B cell (primary cell): Measurements from ENCODE around the gene INSIG1. TPM values are rescaled to one million over a fixed set of nuclear protein-coding genes. Genes with fewer than 3 reads are reported as not detected.

Experiments used
- ATAC-seq: fragments of 200-7000 bp; cut with Tn5 transposase; one replicate; pipeline ENCODE4 v1.10.0; 2021; ENCODE audit warnings: low read depth, mild to moderate bottlenecking, moderate number of reproducible peaks, moderate library complexity
- CTCF ChIA-PET: fragments of 350-600 bp; sonication (Branson Sonifier 250); formaldehyde crosslinking; loops from one replicate; lab custom pipeline; 2021; ENCODE audit warnings: antibody characterized with exemption, inconsistent platforms; lab: Charles Lee
- POLR2A ChIA-PET: fragments of 350-600 bp; sonication (Branson Sonifier 250); formaldehyde crosslinking; loops from one replicate; lab custom pipeline; 2021; ENCODE audit warnings: antibody characterized with exemption; lab: Charles Lee
- DNase-seq: peaks from one replicate; pipeline ENCODE4 v3.0.0; 2013
- H2AFZ ChIP-seq: 2 replicates; pipeline ENCODE4 v1.6.1; 2012; ENCODE audit warnings: mild to moderate bottlenecking, low read depth, low read length; ENCODE audit not compliant: insufficient read depth, poor library complexity, severe bottlenecking
- H3K27ac ChIP-seq, 2 donors: 1 replicate in 1 of 2; 2 replicates in 1 of 2; pipeline ENCODE4 v1.5.1; 2012 to 2013; ENCODE audit warnings: low read length in 2 of 2, mild to moderate bottlenecking in 2 of 2, moderate library complexity in 1 of 2
- H3K27me3 ChIP-seq, 4 experiments: fragments of 200-600 bp in 1 of 4; sonication (generic) in 1 of 4; replicated peaks in 1 of 4; 1 replicate in 2 of 4; 2 replicates in 2 of 4; pipeline versions ENCODE4 v1.6.1 to v1.7.0; 2013 to 2016; ENCODE audit warnings: low read length in 3 of 4, mild to moderate bottlenecking in 2 of 4, mixed read lengths in 1 of 4, moderate library complexity in 1 of 4; ENCODE audit not compliant: insufficient read depth in 4 of 4, control insufficient read depth in 3 of 4; ENCODE audit errors: control extremely low read depth in 1 of 4
- H3K36me3 ChIP-seq, 2 experiments: replicated peaks in 1 of 2; 1 replicate in 1 of 2; 2 replicates in 1 of 2; pipeline versions ENCODE4 v1.6.1 to v1.7.1; 2013; ENCODE audit warnings: low read length in 1 of 2; ENCODE audit not compliant: insufficient read depth in 2 of 2, control insufficient read depth in 1 of 2; ENCODE audit errors: control extremely low read depth in 1 of 2, extremely low read depth in 1 of 2
- H3K4me1 ChIP-seq, 2 donors: fragments of 200-600 bp in 1 of 2; sonication (generic) in 1 of 2; 1 replicate in 1 of 2; 2 replicates in 1 of 2; pipeline versions ENCODE4 v1.5.1 to v1.6.1; 2013 to 2017; ENCODE audit warnings: low read length in 2 of 2; ENCODE audit not compliant: control insufficient read depth in 2 of 2, insufficient read depth in 2 of 2
- H3K4me2 ChIP-seq: replicated peaks from 2 replicates; pipeline ENCODE3; 2012; ENCODE audit warnings: mild to moderate bottlenecking, low read depth, low read length; ENCODE audit not compliant: poor library complexity, severe bottlenecking
- H3K4me3 ChIP-seq, 5 experiments: fragments of 200-600 bp in 1 of 5; sonication (generic) in 1 of 5; 1 replicate in 3 of 5; 2 replicates in 2 of 5; pipeline versions ENCODE4 v1.5.1 to v1.7.0; 2011 to 2016; ENCODE audit warnings: low read length in 4 of 5, mild to moderate bottlenecking in 4 of 5, low read depth in 2 of 5, control low read depth in 1 of 5, moderate library complexity in 1 of 5; ENCODE audit not compliant: insufficient read depth in 1 of 5; ENCODE audit errors: control extremely low read depth in 1 of 5, extremely low read depth in 1 of 5
- H3K79me2 ChIP-seq: fragments of 200-600 bp; sonication (generic); one replicate; pipeline ENCODE4 v1.6.0; 2016; ENCODE audit warnings: low read length; ENCODE audit not compliant: control insufficient read depth, insufficient read depth
- H3K9ac ChIP-seq: fragments of 200-600 bp; sonication (generic); 2 replicates; pipeline ENCODE4 v1.6.1; 2017; ENCODE audit warnings: mild to moderate bottlenecking, low read length, moderate library complexity
- H3K9me3 ChIP-seq, 3 donors: one replicate each; pipeline versions ENCODE4 v1.6.1 to v1.7.1; 2013; ENCODE audit warnings: low read length in 2 of 3; ENCODE audit not compliant: control insufficient read depth in 2 of 3, insufficient read depth in 1 of 3; ENCODE audit errors: control extremely low read depth in 1 of 3
- H4K20me1 ChIP-seq: 2 replicates; pipeline ENCODE4 v1.6.0; 2012; ENCODE audit warnings: mild to moderate bottlenecking, low read length; ENCODE audit not compliant: insufficient read depth, control insufficient read depth, poor library complexity, severe bottlenecking
- H3K27ac Mint-ChIP-seq: one replicate; pipeline ENCODE4 v1.8.0; 2021; ENCODE audit warnings: mixed read lengths
- H3K27me3 Mint-ChIP-seq: one replicate; pipeline ENCODE4 v1.8.0; 2021; ENCODE audit warnings: mixed read lengths
- H3K4me1 Mint-ChIP-seq: one replicate; pipeline ENCODE4 v1.8.0; 2021; ENCODE audit warnings: mixed read lengths
- H3K4me3 Mint-ChIP-seq: one replicate; pipeline ENCODE4 v1.8.0; 2021; ENCODE audit warnings: mixed read lengths
- H3K9me3 Mint-ChIP-seq: one replicate; pipeline ENCODE4 v1.8.0; 2022; ENCODE audit warnings: mixed read lengths; ENCODE audit not compliant: insufficient read depth
- EZH2 ChIP-seq: IDR thresholded peaks from 2 replicates; pipeline ENCODE4 v1.6.1; 2012; ENCODE audit warnings: borderline replicate concordance, low read depth, mild to moderate bottlenecking, moderate library complexity, low read length; ENCODE audit not compliant: insufficient read depth, poor library complexity, severe bottlenecking
- WGBS: methylation state at CpG from one replicate; pipeline ENCODE4 v1.1.5; 2013; ENCODE audit warnings: missing lambda C conversion rate; ENCODE audit not compliant: insufficient coverage; 5-methylcytosine and 5-hydroxymethylcytosine counted together
- intact Hi-C: fragments of 100-400 bp; cut with micrococcal nuclease; formaldehyde crosslinking; loops from one replicate; pipeline ENCODE4 v1.10.0; 2022
- polyA plus RNA-seq: library from polyadenylated mRNA; depleted of rRNA; stranded (reverse); fragments of >200 nt; gene quantifications from 2 replicates; pipeline ENCODE4 v1.2.3, GENCODE V29; 2012
- total RNA-seq, 2 donors: library from RNA; stranded (reverse); fragments of 120-200 nt in 1 of 2; gene quantifications; 1 replicate in 1 of 2; 2 replicates in 1 of 2; pipeline versions ENCODE4 v1.2.3 to v1.2.4, GENCODE V29; 2013 to 2022
- TF ChIP-seq, protein P1 (sequence below): fragments of 200-600 bp; IDR thresholded peaks from one replicate; pipeline ENCODE4 v1.8.0; 2022; ENCODE audit warnings: antibody characterized with exemption, mild to moderate bottlenecking

The INSIG1 gene
- total and polyA plus RNA-seq, 2 donors (not counting 1 experiment from before 2014, with no cell fraction given): 32.2 to 56.2 TPM

DNA sequence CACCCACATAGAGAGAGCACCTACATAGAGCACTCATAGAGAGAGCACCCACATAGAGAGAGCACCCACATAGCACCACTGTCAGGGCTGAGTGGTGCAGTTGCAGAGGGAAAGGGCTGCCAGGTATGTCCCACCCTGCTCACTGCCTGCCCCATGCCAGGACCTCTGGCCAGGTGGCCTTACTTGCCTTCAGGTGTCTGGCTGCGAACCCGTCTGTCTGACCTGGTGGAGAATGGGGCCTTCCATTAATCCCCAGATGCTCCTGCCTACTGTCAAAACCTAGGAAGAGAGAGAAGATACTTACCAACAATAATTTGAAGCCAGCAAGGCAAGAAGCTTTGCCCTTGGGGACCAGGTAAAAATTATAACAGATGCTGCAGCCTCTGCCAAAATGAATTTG, 51.1 kb downstream of the INSIG1 start:
- ChIA-PET CTCF (interaction anchor here (1.6 kb wide), 1 partner anchor 421 kb away, joined by 7 read pairs; no protein-coding TSS in a partner anchor), POLR2A (no interaction called here)
- Histone ChIP-seq H3K27ac (no peak overlapping the region), H3K4me3 (no peak overlapping the region), H3K9me3 (peaks cover 0 to 7% (median 0%) of the 10 kb centered on the region in 3 donors), H4K20me1 (no peaks in the 10 kb centered on the region), H3K9ac (no peak overlapping the region), H3K4me1 (peaks cover 12 to 13% of the 10 kb centered on the region in 2 donors), H3K36me3 (no peaks in the 10 kb centered on the region), H3K79me2 (no peaks in the 10 kb centered on the region), H2AFZ (no peak overlapping the region), H3K27me3 (peaks cover 0 to 44% (median 6%) of the 10 kb centered on the region in 4 experiments), H3K4me2 (no peak overlapping the region)
- Mint-ChIP-seq H3K4me3 (no peak overlapping the region), H3K27me3 (peaks cover 14% of the 10 kb centered on the region), H3K4me1 (peaks cover 5% of the 10 kb centered on the region), H3K9me3 (no peaks in the 10 kb centered on the region), H3K27ac (no peak overlapping the region)
- DNase-seq: no peak
- no peak for ATAC-seq
- no peak for TF ChIP-seq EZH2
- TF ChIP-seq, protein P1, sequence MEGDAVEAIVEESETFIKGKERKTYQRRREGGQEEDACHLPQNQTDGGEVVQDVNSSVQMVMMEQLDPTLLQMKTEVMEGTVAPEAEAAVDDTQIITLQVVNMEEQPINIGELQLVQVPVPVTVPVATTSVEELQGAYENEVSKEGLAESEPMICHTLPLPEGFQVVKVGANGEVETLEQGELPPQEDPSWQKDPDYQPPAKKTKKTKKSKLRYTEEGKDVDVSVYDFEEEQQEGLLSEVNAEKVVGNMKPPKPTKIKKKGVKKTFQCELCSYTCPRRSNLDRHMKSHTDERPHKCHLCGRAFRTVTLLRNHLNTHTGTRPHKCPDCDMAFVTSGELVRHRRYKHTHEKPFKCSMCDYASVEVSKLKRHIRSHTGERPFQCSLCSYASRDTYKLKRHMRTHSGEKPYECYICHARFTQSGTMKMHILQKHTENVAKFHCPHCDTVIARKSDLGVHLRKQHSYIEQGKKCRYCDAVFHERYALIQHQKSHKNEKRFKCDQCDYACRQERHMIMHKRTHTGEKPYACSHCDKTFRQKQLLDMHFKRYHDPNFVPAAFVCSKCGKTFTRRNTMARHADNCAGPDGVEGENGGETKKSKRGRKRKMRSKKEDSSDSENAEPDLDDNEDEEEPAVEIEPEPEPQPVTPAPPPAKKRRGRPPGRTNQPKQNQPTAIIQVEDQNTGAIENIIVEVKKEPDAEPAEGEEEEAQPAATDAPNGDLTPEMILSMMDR: no peak
- intact Hi-C loops: no loop called here
- no CpG with 5 or more reads among the region's 2 CpGs for WGBS

DNA sequence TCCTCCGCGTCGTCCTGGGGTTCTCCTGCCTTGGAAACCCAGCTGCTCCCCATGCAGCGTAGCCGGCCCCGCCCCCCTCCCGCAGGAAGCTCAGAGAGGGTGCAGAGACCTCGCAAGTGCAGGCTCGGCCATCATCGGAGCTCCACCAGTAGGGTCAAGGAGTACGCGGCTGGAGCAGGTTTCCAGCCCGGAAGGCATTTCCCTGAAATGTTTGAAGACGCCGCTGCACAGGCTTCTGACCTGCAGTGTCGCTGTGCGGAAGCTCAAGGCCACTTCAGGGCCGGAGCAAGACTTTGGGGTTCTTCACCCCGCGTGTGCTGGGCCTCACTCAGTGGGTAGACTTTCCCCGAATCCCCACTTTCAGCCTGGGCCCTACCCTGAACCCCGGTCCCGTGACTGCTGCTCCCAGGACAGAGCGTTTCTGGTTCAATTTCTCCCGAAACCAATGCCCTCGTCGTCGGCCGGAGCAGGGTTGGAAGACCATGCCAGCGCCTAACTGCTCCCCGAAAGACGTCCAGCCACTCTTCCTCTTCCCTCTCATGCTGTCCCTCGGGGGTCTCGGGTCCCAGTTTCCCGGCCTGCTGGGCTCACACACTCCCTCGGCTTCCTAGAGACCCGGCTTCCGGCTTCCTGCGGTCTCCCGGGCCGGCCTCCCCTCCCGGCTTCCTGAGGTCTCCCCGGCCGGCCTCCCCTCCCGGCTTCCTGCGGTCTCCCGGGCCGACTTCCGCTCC, 52.1 kb downstream of the INSIG1 start:
- Histone ChIP-seq H3K9me3 (peaks cover 0 to 7% (median 0%) of the 10 kb centered on the region in 3 donors), H3K79me2 (no peaks in the 10 kb centered on the region), H3K27me3 (peaks cover 0 to 40% (median 6%) of the 10 kb centered on the region in 4 experiments), H3K4me2 (no peak overlapping the region), H3K4me1 (peaks cover 7% of the 10 kb centered on the region in 2 donors), H3K36me3 (no peaks in the 10 kb centered on the region), H4K20me1 (no peaks in the 10 kb centered on the region), H2AFZ (no peak overlapping the region), H3K4me3 (no peak overlapping the region), H3K9ac (no peak overlapping the region), H3K27ac (no peak overlapping the region)
- peaks cover 14% of the 10 kb centered on the region for H3K27me3 Mint-ChIP-seq
- ChIA-PET CTCF (interaction anchor here (1.6 kb wide), 1 partner anchor 422 kb away, joined by 7 read pairs; no protein-coding TSS in a partner anchor), POLR2A (no interaction called here)
- 65% methylated on average over 40 of the region's 49 CpGs for WGBS
- H3K4me1 Mint-ChIP-seq: peaks cover 5% of the 10 kb centered on the region
- TF ChIP-seq, protein P1: no peak
- TF ChIP-seq EZH2: no peak
- no peak for ATAC-seq
- H3K9me3 Mint-ChIP-seq: no peaks in the 10 kb centered on the region
- H3K27ac Mint-ChIP-seq: no peak overlapping the region
- H3K4me3 Mint-ChIP-seq: no peak overlapping the region
- no peak for DNase-seq
- intact Hi-C loops: no loop called here
